Mucosa of rectum (tissue), 2 donors: ENCODE measurements around the gene GBP2.
"Not testable (repeated sequence)": the region's sequence is repeated elsewhere in the genome, so short reads cannot be mapped to it uniquely, and the experiment has no call there.

Source experiments
- H3K27ac ChIP-seq, 2 donors: one replicate each; pipeline ENCODE4 v1.7.0; 2013; ENCODE audit warnings: inconsistent platforms in 2 of 2, low read depth in 2 of 2, low read length in 2 of 2
- H3K27me3 ChIP-seq, 2 donors: one replicate each; pipeline ENCODE4 v1.7.0; 2013; ENCODE audit warnings: low read length in 2 of 2; ENCODE audit not compliant: control insufficient read depth in 2 of 2, insufficient read depth in 2 of 2
- H3K36me3 ChIP-seq, 2 donors: one replicate each; pipeline ENCODE4 v1.7.0; 2013; ENCODE audit warnings: low read length in 2 of 2; ENCODE audit not compliant: control insufficient read depth in 2 of 2, insufficient read depth in 2 of 2
- H3K4me1 ChIP-seq, 2 donors: one replicate each; pipeline ENCODE4 v1.7.0; 2013; ENCODE audit warnings: low read length in 2 of 2, mild to moderate bottlenecking in 1 of 2; ENCODE audit not compliant: control insufficient read depth in 2 of 2, insufficient read depth in 2 of 2
- H3K4me3 ChIP-seq, 2 donors: one replicate each; pipeline ENCODE4 v1.7.0; 2013; ENCODE audit warnings: low read length in 2 of 2
- H3K9ac ChIP-seq, 2 donors: one replicate each; pipeline ENCODE4 v1.7.0; 2013; ENCODE audit warnings: low read length in 2 of 2, low read depth in 1 of 2, mild to moderate bottlenecking in 1 of 2
- H3K9me3 ChIP-seq, 2 donors: one replicate each; pipeline ENCODE4 v1.7.0; 2013; ENCODE audit warnings: low read length in 2 of 2; ENCODE audit not compliant: control insufficient read depth in 2 of 2
- donor health status: healthy.
- donor health status: Normal muscosa, but diverticular disease.

The GBP2 gene

GRCh38 chr1:89128003-89128458 lies 2.1 kb upstream of the GBP2 start:
- Histone ChIP-seq H3K9ac (peak overlapping the region in 1 of 2 donors; percentile 55), H3K4me1 (peaks cover 10 to 12% of the 10 kb centered on the region in 2 donors)
- H3K27me3 ChIP-seq, H3K4me3 ChIP-seq, H3K36me3 ChIP-seq, H3K9me3 ChIP-seq, H3K27ac ChIP-seq: not testable (repeated sequence)

DNA sequence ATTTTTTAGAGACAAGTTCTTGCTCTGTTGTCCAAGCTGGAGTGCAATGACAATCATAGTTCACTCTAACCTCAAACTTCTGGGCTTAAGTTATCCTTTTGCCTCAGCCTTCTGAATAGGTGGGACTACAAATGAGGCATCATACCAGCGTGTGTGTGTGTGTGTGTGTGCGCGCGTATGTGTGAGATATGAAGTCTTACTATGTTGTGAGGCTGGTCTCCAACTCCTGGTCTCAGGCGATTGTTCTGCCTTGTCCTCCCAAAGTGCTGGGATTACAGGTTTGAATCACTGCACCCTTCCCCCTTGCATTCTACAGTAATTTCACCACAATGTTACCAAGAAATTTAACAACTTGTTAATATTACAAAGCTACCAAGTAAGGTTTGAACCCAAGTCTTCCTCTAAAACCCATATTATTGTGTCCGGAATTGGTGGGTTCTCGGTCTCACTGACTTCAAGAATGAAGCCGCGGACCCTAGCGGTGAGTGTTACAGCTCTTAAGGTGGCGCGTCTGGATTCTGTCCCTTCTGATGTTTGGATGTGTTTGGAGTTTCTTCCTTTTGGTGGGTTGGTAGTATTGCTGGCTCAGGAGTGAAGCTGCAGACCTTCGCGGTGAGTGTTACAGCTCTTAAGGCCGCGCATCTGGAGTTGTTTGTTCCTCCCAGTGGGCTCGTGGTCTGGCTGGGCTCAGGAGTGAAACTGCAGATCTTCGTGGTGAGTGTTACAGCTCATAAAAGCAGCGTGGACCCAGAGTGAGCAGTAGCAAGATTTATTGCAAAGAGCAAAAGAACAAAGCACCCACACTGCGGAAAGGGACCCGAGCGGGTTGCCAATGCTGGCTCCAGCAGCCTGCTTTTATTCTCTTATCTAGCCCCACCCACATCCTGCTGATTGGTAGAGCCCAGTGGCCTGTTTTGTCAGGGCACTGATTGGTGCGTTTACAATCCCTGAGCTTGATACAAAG lies 970 bp upstream of the GBP2 start:
- peak overlapping the region; percentile 83 to 92 for H3K27ac ChIP-seq
- H3K27me3 ChIP-seq, H3K36me3 ChIP-seq, H3K9me3 ChIP-seq: not testable (repeated sequence)
- peak overlapping the region in 1 of 2 donors; percentile 85 for H3K4me3 ChIP-seq
- peaks cover 10 to 12% of the 10 kb centered on the region in 2 donors for H3K4me1 ChIP-seq
- H3K9ac ChIP-seq = peak overlapping the region in 1 of 2 donors; percentile 86

DNA sequence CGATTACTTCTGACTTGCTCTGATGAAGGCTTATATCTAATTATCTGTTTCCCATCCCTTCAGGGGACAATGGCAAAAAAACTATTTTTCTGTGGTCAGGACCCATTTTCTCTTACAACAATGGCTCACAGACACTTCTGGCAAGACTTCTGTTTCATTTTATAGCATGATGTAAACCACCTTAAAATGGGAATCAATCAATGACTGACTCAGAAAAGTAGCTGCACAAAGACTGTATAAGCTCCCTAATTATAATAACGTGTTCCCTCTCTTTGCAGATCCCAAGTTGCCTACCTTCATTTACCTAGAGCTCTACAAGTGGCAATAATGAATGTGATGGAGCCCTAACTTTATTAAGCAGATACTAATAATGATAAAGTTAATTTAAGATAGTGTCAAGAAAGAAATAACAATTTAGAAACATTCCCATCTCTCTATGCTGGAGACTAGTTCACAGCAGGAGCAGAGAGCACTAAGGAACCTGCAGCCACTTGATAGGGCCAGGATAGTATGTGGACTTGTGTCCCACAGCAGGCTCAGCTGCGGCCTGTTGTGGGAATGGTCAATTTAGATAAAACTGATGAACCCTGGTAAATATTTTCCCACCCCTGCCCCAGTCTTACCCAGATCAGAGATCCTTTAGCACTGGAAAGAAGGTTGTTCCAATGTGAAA lies 538 bp downstream of the GBP2 start:
- Histone ChIP-seq H3K9ac (peak overlapping the region; percentile 80 to 86), H3K27me3 (no peaks in the 10 kb centered on the region), H3K4me3 (peak overlapping the region; percentile 80 to 85), H3K4me1 (peaks cover 10 to 12% of the 10 kb centered on the region in 2 donors), H3K9me3 (no peaks in the 10 kb centered on the region), H3K36me3 (peaks cover 0 to 4% of the 10 kb centered on the region in 2 donors), H3K27ac (peak overlapping the region; percentile 83 to 92)

DNA sequence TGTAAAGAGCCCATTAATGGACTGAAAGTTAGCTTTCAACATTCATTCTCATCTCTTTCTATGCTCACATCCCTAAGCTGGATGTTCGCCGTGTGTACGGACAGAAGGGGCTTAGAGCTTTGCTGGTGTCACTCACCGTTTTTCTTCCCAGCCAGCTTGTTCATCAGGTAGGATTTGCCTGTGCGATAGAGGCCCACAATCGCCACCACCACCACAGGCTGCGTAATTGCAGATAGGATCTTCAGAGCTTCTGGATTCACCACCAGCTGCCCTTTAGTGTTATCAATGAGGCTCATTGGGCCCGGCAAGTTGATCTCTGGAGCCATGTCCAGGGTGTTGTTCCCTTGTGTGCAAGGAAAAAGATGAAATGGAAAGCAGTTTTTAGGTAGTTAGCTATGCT lies 4.3 kb downstream of the GBP2 start:
- H3K9ac ChIP-seq = no peak overlapping the region
- H3K4me1 ChIP-seq = peaks cover 5 to 6% of the 10 kb centered on the region in 2 donors
- no peaks in the 10 kb centered on the region for H3K27me3 ChIP-seq
- H3K36me3 ChIP-seq = peaks cover 35 to 37% of the 10 kb centered on the region in 2 donors
- no peak overlapping the region for H3K27ac ChIP-seq
- no peaks in the 10 kb centered on the region for H3K9me3 ChIP-seq
- no peak overlapping the region for H3K4me3 ChIP-seq

GRCh38 chr1:89114662-89115061 lies 11.3 kb downstream of the GBP2 start:
- Histone ChIP-seq H3K36me3 (peaks cover 47 to 66% of the 10 kb centered on the region in 2 donors), H3K27me3 (no peaks in the 10 kb centered on the region), H3K9ac (no peak overlapping the region), H3K4me3 (no peak overlapping the region), H3K27ac (no peak overlapping the region), H3K4me1 (no peaks in the 10 kb centered on the region), H3K9me3 (no peaks in the 10 kb centered on the region)

DNA sequence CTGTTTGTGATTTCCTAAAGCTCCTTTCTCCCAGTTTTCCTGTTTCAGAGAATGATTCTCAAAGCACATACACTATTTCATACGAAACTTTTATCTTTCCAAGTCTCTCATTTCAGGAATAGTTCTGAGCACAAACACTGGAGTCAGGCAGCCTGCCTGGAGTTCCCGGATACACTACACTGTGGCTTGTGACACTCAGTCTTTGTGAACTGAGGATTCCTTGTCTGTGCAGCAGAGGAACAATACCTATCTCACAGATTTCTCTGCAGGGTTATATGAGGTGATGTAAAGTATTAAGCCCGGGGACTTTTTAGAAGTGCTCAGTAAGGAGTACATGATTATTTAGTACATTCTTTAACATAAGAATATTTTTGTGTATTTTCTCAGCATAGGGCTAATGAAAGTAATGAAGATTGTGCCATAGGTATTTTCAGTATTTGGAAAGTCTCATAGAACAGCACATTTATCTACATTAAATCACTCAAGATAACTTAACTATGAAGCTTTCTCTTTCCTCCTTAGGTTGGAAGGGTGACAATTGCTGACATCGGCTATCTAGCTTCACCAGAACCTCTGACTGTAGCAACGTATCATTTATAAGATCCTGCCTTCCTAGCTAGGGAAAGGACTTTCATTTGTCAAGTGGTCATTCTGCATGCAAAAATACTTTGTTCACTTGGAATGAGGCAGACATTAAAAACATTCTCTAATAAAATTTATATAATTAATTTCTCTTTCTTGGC lies 12.9 kb downstream of the GBP2 start:
- Histone ChIP-seq H3K4me1 (no peaks in the 10 kb centered on the region), H3K27ac (no peak overlapping the region), H3K9me3 (no peaks in the 10 kb centered on the region), H3K36me3 (peaks cover 43 to 58% of the 10 kb centered on the region in 2 donors), H3K9ac (no peak overlapping the region), H3K27me3 (no peaks in the 10 kb centered on the region), H3K4me3 (no peak overlapping the region)

- no peak overlapping the region for H3K4me3 ChIP-seq
- no peaks in the 10 kb centered on the region for H3K27me3 ChIP-seq
- H3K27ac ChIP-seq = no peak overlapping the region
- H3K9ac ChIP-seq = no peak overlapping the region
- H3K36me3 ChIP-seq = peaks cover 23 to 32% of the 10 kb centered on the region in 2 donors
- no peaks in the 10 kb centered on the region for H3K9me3 ChIP-seq
- H3K4me1 ChIP-seq = no peaks in the 10 kb centered on the region
Measured at GRCh38 chr1:89104687-89105086, 21.2 kb downstream of the GBP2 start.

- H3K4me3 ChIP-seq = no peak overlapping the region
- no peaks in the 10 kb centered on the region for H3K9me3 ChIP-seq
- no peak overlapping the region for H3K27ac ChIP-seq
- no peaks in the 10 kb centered on the region for H3K27me3 ChIP-seq
- no peak overlapping the region for H3K9ac ChIP-seq
- no peaks in the 10 kb centered on the region for H3K4me1 ChIP-seq
- H3K36me3 ChIP-seq = peaks cover 18 to 27% of the 10 kb centered on the region in 2 donors
Measured at GRCh38 chr1:89104147-89104546, 21.8 kb downstream of the GBP2 start.

DNA sequence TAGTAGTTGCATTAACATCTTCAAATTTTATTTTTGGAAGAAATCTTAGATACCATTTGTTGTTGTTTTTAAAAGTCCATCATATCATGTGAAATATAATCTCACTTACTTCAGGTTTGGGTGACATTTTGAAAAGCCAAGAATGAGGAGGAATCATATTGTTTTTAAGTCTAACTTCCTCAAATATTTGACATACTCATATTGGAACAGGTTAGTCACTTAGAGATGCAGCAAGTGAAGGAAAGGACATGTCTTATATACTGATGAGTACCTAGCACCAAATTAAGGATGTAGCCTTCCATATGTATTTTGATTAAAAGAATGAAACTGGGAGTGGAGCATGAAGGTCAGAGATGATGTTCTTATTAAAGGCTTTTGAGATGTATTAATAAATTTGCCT lies 23.9 kb downstream of the GBP2 start:
- no peak overlapping the region for H3K4me3 ChIP-seq
- H3K27ac ChIP-seq = no peak overlapping the region
- no peaks in the 10 kb centered on the region for H3K9me3 ChIP-seq
- no peaks in the 10 kb centered on the region for H3K27me3 ChIP-seq
- H3K36me3 ChIP-seq = peaks cover 9 to 16% of the 10 kb centered on the region in 2 donors
- H3K4me1 ChIP-seq = no peaks in the 10 kb centered on the region
- H3K9ac ChIP-seq = no peak overlapping the region
